Endothelial cell of umbilical vein (primary cell): ENCODE measurements around the gene TRIM32. TPM values are rescaled to one million over a fixed set of nuclear protein-coding genes. Genes with fewer than 3 reads are reported as not detected.

ENCODE experiments used
- BruUV-seq: library from RNA; stranded (reverse); fragments of 400-500 nt; replicated peaks from 2 replicates; lab custom pipeline; 2021; lab: Mats Ljungman, UMichigan
- CTCF ChIA-PET: fragments of 300-600, 350-600 bp; sonication (Branson Sonifier 250); formaldehyde crosslinking; loops from one replicate; lab custom pipeline; 2021; ENCODE audit warnings: antibody characterized with exemption, inconsistent platforms; lab: Charles Lee
- POLR2A ChIA-PET: fragments of 300-600, 350-600 bp; sonication (Branson Sonifier 250); formaldehyde crosslinking; loops from one replicate; lab custom pipeline; 2021; ENCODE audit warnings: antibody characterized with exemption, inconsistent platforms; lab: Charles Lee
- DNase-seq: peaks from one replicate; pipeline ENCODE4 v3.0.0-alpha.2; 2011; ENCODE audit warnings: low read depth, low spot score
- FAIRE-seq: peaks from 2 replicates; lab custom pipeline; 2011; peaks lifted over from hg19 to GRCh38; lab: Jason Lieb, UNC
- H2AFZ ChIP-seq: 2 replicates; pipeline ENCODE4 v1.6.0; 2012; ENCODE audit warnings: low read depth, low read length, control low read depth, inconsistent platforms
- H3K27ac ChIP-seq: 2 replicates; pipeline ENCODE4 v1.5.1; 2011; ENCODE audit warnings: low read depth, mild to moderate bottlenecking, control low read depth, low read length, moderate library complexity; ENCODE audit not compliant: insufficient read depth
- H3K27me3 ChIP-seq, 2 experiments: 2 replicates each; pipeline versions ENCODE4 v1.6.0 to v1.6.1; 2011; ENCODE audit warnings: low read length in 2 of 2, mixed read lengths in 1 of 2; ENCODE audit not compliant: control insufficient read depth in 2 of 2, insufficient read depth in 2 of 2
- H3K36me3 ChIP-seq, 2 experiments: 2 replicates in 1 of 2; 3 replicates in 1 of 2; pipeline ENCODE4 v1.5.1; 2011; ENCODE audit warnings: low read length in 2 of 2, mild to moderate bottlenecking in 1 of 2, moderate library complexity in 1 of 2; ENCODE audit not compliant: control insufficient read depth in 2 of 2, insufficient read depth in 2 of 2; ENCODE audit errors: extremely low read depth in 1 of 2
- H3K4me1 ChIP-seq: 3 replicates; pipeline ENCODE4 v1.5.1; 2011; ENCODE audit warnings: mild to moderate bottlenecking, low read length; ENCODE audit not compliant: control insufficient read depth, insufficient read depth; ENCODE audit errors: extremely low read depth
- H3K4me2 ChIP-seq: 2 replicates; pipeline ENCODE4 v1.6.1; 2011; ENCODE audit warnings: low read length, control low read depth, mixed read lengths; ENCODE audit not compliant: insufficient read depth
- H3K4me3 ChIP-seq, 3 experiments: fragments of 200-600 bp in 1 of 3; sonication (generic), shearing (Covaris generic) in 1 of 3; replicated peaks in 1 of 3; 2 replicates each; pipeline ENCODE4 v1.5.1; 2011 to 2016; ENCODE audit warnings: control low read depth in 3 of 3, low read length in 3 of 3, mild to moderate bottlenecking in 2 of 3, inconsistent platforms in 1 of 3, low read depth in 1 of 3, moderate library complexity in 1 of 3; ENCODE audit not compliant: insufficient read depth in 1 of 3
- H3K79me2 ChIP-seq: 2 replicates; pipeline ENCODE4 v1.6.0; 2012; ENCODE audit warnings: low read length, inconsistent platforms; ENCODE audit not compliant: control insufficient read depth, insufficient read depth
- H3K9ac ChIP-seq: replicated peaks from 2 replicates; pipeline ENCODE3; 2011; ENCODE audit warnings: low read length, control low read depth; ENCODE audit not compliant: insufficient read depth; ENCODE audit errors: extremely low read depth
- H3K9me1 ChIP-seq: replicated peaks from 3 replicates; pipeline ENCODE4 v1.6.0; 2011; ENCODE audit warnings: mild to moderate bottlenecking, low read length; ENCODE audit not compliant: control insufficient read depth, insufficient read depth; ENCODE audit errors: extremely low read depth
- H3K9me3 ChIP-seq: replicated peaks from 2 replicates; pipeline ENCODE4 v1.5.1; 2012; ENCODE audit warnings: low read length, inconsistent platforms; ENCODE audit not compliant: control insufficient read depth, insufficient read depth
- H4K20me1 ChIP-seq: replicated peaks from 2 replicates; pipeline ENCODE3; 2011; ENCODE audit warnings: mild to moderate bottlenecking, low read length; ENCODE audit not compliant: control insufficient read depth, insufficient read depth; ENCODE audit errors: extremely low read depth
- CTCF ChIP-seq, 2 donors: IDR thresholded peaks; 1 replicate in 1 of 2; 2 replicates in 1 of 2; pipeline ENCODE4 v1.5.1; 2011; ENCODE audit warnings: low read length in 2 of 2, mild to moderate bottlenecking in 2 of 2, moderate library complexity in 2 of 2, control low read depth in 1 of 2, inconsistent platforms in 1 of 2, low read depth in 1 of 2; ENCODE audit not compliant: insufficient read depth in 1 of 2; ENCODE audit errors: extremely low read depth in 1 of 2
- EZH2 ChIP-seq: IDR thresholded peaks from 2 replicates; pipeline ENCODE4 v1.6.1; 2012; ENCODE audit warnings: borderline replicate concordance, low read depth, mild to moderate bottlenecking, moderate library complexity, low read length, inconsistent platforms; ENCODE audit not compliant: severe bottlenecking
- FOS ChIP-seq: IDR thresholded peaks from 2 replicates; pipeline ENCODE4 v1.6.1; 2011; ENCODE audit warnings: mild to moderate bottlenecking, low read length, moderate library complexity, borderline replicate concordance; ENCODE audit not compliant: insufficient read depth
- GATA2 ChIP-seq: IDR thresholded peaks from 2 replicates; pipeline ENCODE4 v1.7.0; 2011; ENCODE audit warnings: low read depth, mild to moderate bottlenecking, moderate library complexity, mixed read lengths, low read length; ENCODE audit not compliant: insufficient read length, insufficient read depth
- JUN ChIP-seq: IDR thresholded peaks from 2 replicates; pipeline ENCODE4 v1.6.1; 2011; ENCODE audit warnings: borderline replicate concordance, low read depth; ENCODE audit not compliant: insufficient read length, insufficient read depth
- MAX ChIP-seq: IDR thresholded peaks from 2 replicates; pipeline ENCODE4 v1.6.1; 2011; ENCODE audit not compliant: insufficient read depth, insufficient read length
- MYC ChIP-seq: IDR thresholded peaks from one replicate; pipeline ENCODE4 v1.6.1; 2011; ENCODE audit warnings: mild to moderate bottlenecking, low read depth, low read length
- POLR2A ChIP-seq: IDR thresholded peaks from 2 replicates; pipeline ENCODE4 v1.6.1; 2012; ENCODE audit warnings: low read depth, mild to moderate bottlenecking, control low read depth, low read length
- POLR2AphosphoS5 ChIP-seq: IDR thresholded peaks from 2 replicates; pipeline ENCODE4 v1.6.1; 2012; ENCODE audit warnings: low read depth, mild to moderate bottlenecking, control low read depth, low read length, moderate library complexity; ENCODE audit not compliant: insufficient read depth
- dilution Hi-C: fragments of 300-500 bp; cut with MboI; formaldehyde crosslinking; loops from one replicate; pipeline ENCODE4 v1.15.0; 2019; ENCODE audit warnings: low sequenced_read_pairs; ENCODE audit not compliant: extremely low pct_ligation_motif_present
- intact Hi-C: fragments of 100-400 bp; cut with micrococcal nuclease; formaldehyde crosslinking; loops from one replicate; pipeline ENCODE4 v1.10.0; 2022
- polyA plus RNA-seq, 4 experiments: library from polyadenylated mRNA; depleted of rRNA in 3 of 4; stranded (reverse) in 3 of 4; unstranded in 1 of 4; fragments of >200 nt; gene quantifications; 2 replicates each; pipeline versions ENCODE4 v1.2.1 to v1.2.3, GENCODE V29; 2011 to 2012; ENCODE audit warnings: missing spikeins in 1 of 4
- total RNA-seq: library from RNA; stranded (reverse); gene quantifications from 2 replicates; pipeline ENCODE4 v1.2.3, GENCODE V29; 2021

TRIM32 gene
- total and polyA plus RNA-seq, 2 donors (not counting 3 experiments of a cell fraction or from before 2014, with no cell fraction given), result 10.8 to 18.4 TPM

- H3K4me2 ChIP-seq, result no peak overlapping the region
- no peaks in the 10 kb centered on the region for H3K4me1 ChIP-seq
- H3K27me3 ChIP-seq, result no peaks in the 10 kb centered on the region
- no peaks in the 10 kb centered on the region for H3K36me3 ChIP-seq
- FAIRE-seq, result no peak
- TF ChIP-seq POLR2AphosphoS5, result no peak
- TF ChIP-seq MAX, result no peak
- TF ChIP-seq CTCF (IDR thresholded peaks at IDR 0.05; ENCODE audit: extremely low read depth in 1 of 2, insufficient read depth in 1 of 2, low read depth in 1 of 2, low read length in 2 of 2), result no peak
- TF ChIP-seq FOS, result no peak
- TF ChIP-seq MYC, result no peak
- no peak for TF ChIP-seq JUN
- TF ChIP-seq GATA2, result no peak
- TF ChIP-seq POLR2A, result no peak
- TF ChIP-seq EZH2, result no peak
- dilution Hi-C loops (no loop called here), intact Hi-C loops (no loop called here)
- CTCF ChIA-PET, result interaction anchor here (1.3 kb wide), 1 partner anchor 16 kb away, joined by 3 read pairs; no protein-coding TSS in a partner anchor
- no peak overlapping the region for H3K4me3 ChIP-seq
- H3K9me3 ChIP-seq, result no peaks in the 10 kb centered on the region
- no peak overlapping the region for H3K9ac ChIP-seq
- no peaks in the 10 kb centered on the region for H3K79me2 ChIP-seq
- POLR2A ChIA-PET, result no interaction called here
- no peaks in the 10 kb centered on the region for H4K20me1 ChIP-seq
- DNase-seq, result no peak
- no peaks in the 10 kb centered on the region for H3K9me1 ChIP-seq
- no TSS peak for BruUV-seq
- no peak overlapping the region for H2AFZ ChIP-seq
- H3K27ac ChIP-seq, result no peak overlapping the region
Observed at GRCh38 chr9:116721411-116721810, 34.3 kb downstream of the TRIM32 start.
